ENCODE results near the gene C12orf60. TPM values are rescaled to one million over a fixed set of nuclear protein-coding genes. Genes with fewer than 3 reads are reported as not detected.

C12orf60 gene
- total RNA-seq, 1 experiment from 2014 or later, result 1.9 TPM

DNA sequence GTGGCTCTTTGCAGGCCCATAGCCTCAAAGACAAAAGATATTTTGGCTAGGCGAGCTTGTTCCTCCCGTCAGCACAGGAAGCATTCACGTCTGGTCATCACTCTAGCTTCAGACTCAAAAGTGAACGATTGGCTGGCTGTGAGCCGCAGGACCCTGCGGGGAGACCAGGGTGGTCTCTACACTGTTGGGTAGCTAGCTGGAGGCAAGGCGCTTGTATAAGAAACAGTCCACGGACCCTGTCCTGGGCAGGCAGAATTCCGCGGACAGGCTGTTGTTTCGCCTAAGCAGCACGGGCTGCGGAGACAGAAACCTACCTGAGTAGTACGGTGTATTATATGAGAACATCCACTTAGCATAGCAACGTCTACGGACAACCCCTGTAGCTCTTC lies 29.8 kb upstream of the C12orf60 start:
- no peak overlapping the region for H3K4ac ChIP-seq (ENCODE audit: low read depth, low read length)

More for the DNA sequence above, 29.8 kb upstream of the C12orf60 start:
- Histone ChIP-seq H4K20me1 (ENCODE audit: control insufficient read depth, insufficient read depth, insufficient read length) (peaks cover 3% of the 10 kb centered on the region), H3K23me2 (ENCODE audit: insufficient read length, low read depth, low read length, poor library complexity, severe bottlenecking) (peaks cover 17% of the 10 kb centered on the region), H3K4me1 (ENCODE audit: insufficient read depth, low read length) (no peaks in the 10 kb centered on the region), H2AK5ac (ENCODE audit: insufficient read length, low read length) (no peak overlapping the region), H3K27me3 (ENCODE audit: insufficient read depth, low read length) (no peaks in the 10 kb centered on the region), H2BK12ac (ENCODE audit: insufficient read length, low read depth, low read length) (no peak overlapping the region), H2BK15ac (ENCODE audit: low read depth, low read length) (no peak overlapping the region), H3K79me1 (ENCODE audit: insufficient read depth, low read depth, low read length, poor library complexity, severe bottlenecking) (no peaks in the 10 kb centered on the region), H3K18ac (ENCODE audit: insufficient read length, low read depth, low read length) (peak overlapping the region; percentile 55), H4K8ac (replicated peaks; ENCODE audit: insufficient read length, low read depth, low read length) (no peak overlapping the region), H4K5ac (ENCODE audit: insufficient read length, low read depth, low read length) (no peak overlapping the region), H2BK120ac (ENCODE audit: low read depth, low read length, poor library complexity, severe bottlenecking) (no peak overlapping the region), H3K4me2 (ENCODE audit: insufficient read depth, insufficient read length, low read length) (peak overlapping the region; percentile 75), H3K27ac (ENCODE audit: insufficient read length, low read depth, low read length) (no peak overlapping the region), H2BK20ac (ENCODE audit: low read depth, low read length, poor library complexity, severe bottlenecking) (no peak overlapping the region), H3K23ac (ENCODE audit: insufficient read length, low read depth, low read length) (no peak overlapping the region), H3K14ac (ENCODE audit: insufficient read depth, low read length) (peak overlapping the region; percentile 44), H2BK5ac (ENCODE audit: insufficient read length, low read length) (no peak overlapping the region), H3K9me3 (ENCODE audit: control insufficient read depth, low read depth, low read length) (no peaks in the 10 kb centered on the region), H2AFZ (ENCODE audit: low read length) (no peak overlapping the region), H3T11ph (ENCODE audit: low read length) (no peak overlapping the region), H3K56ac (ENCODE audit: insufficient read length, low read depth, low read length) (no peak overlapping the region), H3K9ac (ENCODE audit: extremely low read depth, insufficient read length, low read length) (peak overlapping the region; percentile 76), H3K79me2 (ENCODE audit: insufficient read depth, low read length) (no peaks in the 10 kb centered on the region; the same call in 1 of the 2 replicates), H4K91ac (ENCODE audit: insufficient read length, low read depth, low read length) (no peak overlapping the region)
- peak overlapping the region; percentile 44 to 98 (median 89); a peak in 6 of 7 replicates for H3K27ac Mint-ChIP-seq
- no peak for DNase-seq
- no peaks in the 10 kb centered on the region; a peak in 1 of 5 replicates for H3K9me3 Mint-ChIP-seq
- peaks cover 41 to 47% of the 10 kb centered on the region in 2 experiments for H3K4me1 Mint-ChIP-seq
- peak overlapping the region; percentile 96 to 98 for H3K4me3 Mint-ChIP-seq
- H3K36me3 Mint-ChIP-seq (ENCODE audit: insufficient read depth in 1 of 3, low read depth in 3 of 3), result peaks cover 0 to 7% (median 1%) of the 10 kb centered on the region in 3 experiments; a peak in 4 of 7 replicates
- peaks cover 5% of the 10 kb centered on the region; the same call in 1 of the 2 replicates for H3K27me3 Mint-ChIP-seq (ENCODE audit: low read depth)
- no peak for TF ChIP-seq CTCF (conservative IDR thresholded peaks at IDR 0.05)
- no CpG with 5 or more reads among the region's 16 CpGs for WGBS (ENCODE audit: extremely low coverage, insufficient read length, low lambda C conversion rate)
